GM12892 (cell line): Measurements from ENCODE around the gene TKFC.

Source experiments
- POLR2A ChIP-seq: IDR thresholded peaks from 2 replicates; pipeline ENCODE4 v1.6.1; 2011; ENCODE audit warnings: low read depth, low read length, control low read depth
- POLR2AphosphoS5 ChIP-seq: IDR thresholded peaks from 2 replicates; pipeline ENCODE4 v1.6.1; 2011; ENCODE audit warnings: low read depth, low read length, control low read depth
- TAF1 ChIP-seq: IDR thresholded peaks from 2 replicates; pipeline ENCODE4 v1.6.1; 2011; ENCODE audit warnings: low read depth, mild to moderate bottlenecking, control low read depth, low read length, borderline replicate concordance

DNA sequence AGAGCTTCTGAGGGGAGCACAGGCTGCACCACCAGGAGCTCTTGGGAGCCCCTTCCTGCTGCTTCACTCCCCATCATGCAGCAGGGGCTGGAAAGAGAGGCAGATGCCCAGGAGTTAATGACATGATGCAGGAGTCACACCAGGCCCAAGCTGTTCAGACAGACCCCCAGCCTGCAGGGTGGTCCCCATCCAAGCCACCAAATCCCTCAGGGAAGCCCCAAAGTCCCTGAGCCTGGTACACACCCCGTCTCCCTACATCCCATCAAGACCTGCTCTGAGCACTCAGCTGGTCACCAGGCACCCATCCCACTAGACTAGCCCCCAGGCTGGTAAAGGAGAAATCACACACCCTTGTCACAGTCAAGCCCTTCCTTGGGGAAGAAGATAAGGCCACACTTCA is 17.3 kb downstream of the TKFC start:
- TF ChIP-seq TAF1, result no peak
- TF ChIP-seq POLR2AphosphoS5, result no peak
- no peak for TF ChIP-seq POLR2A
